Measurements from ENCODE around the gene RGPD4. TPM values are rescaled to one million over a fixed set of nuclear protein-coding genes. Genes with fewer than 3 reads are reported as not detected.
A peak's percentile ranks its signal among the peaks of the same experiment; 100 is the strongest.
"Not testable (repeated sequence)": the region's sequence is repeated elsewhere in the genome, so short reads cannot be mapped to it uniquely, and the experiment has no call there.

The RGPD4 gene
- polyA plus RNA-seq, 4 donors = 0.03 to 0.06 (median 0.05) TPM

DNA sequence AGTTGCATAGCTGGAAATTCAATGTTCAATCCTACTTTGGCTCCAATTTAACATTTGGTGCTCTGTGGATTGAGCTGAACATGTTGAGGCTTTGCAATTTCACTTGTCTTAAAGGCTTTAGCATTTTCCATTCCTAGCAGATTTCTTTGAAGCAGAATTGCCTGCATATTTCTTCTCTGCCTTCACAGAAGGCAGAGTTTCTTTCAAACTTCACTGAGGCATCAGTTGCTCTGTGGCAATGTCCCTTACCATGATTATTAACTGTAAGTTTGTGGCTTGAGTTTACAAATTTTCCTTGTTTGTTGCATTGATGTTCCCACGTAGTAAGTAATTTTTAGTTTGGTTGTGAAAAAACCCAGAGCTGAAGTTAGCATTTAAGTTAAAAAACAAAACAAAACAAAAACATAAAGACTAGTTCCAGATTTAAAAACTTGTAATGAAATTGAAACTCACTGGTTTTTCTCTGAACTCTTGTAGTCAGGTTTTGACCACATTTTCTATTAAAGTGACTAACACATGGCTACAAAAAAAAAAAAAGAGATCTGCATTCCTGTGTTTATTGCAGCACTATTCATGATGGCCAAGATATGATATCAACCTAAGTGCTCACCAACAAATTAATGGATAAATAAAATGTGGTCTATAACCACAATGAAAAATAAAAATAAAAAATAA, 90.1 kb downstream of the RGPD4 start:
- not testable (repeated sequence) for DNase-seq (ENCODE audit: low read depth in 4 of 4, low spot score in 3 of 4)

DNA sequence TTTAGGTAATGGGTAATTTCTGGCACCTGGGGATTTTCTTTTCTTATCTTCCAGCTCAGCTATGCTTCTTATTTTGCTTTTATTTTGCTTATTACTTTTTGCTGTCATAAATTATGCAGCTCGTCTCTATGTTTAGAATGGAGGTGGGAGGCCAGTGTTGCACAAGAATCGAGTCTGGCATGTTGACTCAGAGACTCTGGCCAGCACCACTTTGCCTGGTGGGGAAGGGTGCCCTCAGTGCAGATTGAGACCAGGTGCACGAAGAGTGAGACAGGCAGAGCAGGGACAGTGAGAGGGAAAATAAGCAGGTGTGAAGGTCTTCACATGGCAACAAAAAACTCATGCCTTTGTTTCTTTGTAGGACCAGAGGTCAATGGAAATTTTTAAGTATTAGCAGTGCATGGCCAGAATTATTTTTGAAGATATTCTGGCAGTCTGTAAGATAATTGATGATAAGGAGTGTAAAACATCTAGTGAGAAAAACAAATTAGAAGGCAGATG, 100.4 kb downstream of the RGPD4 start:
- DNase-seq (ENCODE audit: low read depth in 4 of 4, low spot score in 3 of 4) = no peak

DNA sequence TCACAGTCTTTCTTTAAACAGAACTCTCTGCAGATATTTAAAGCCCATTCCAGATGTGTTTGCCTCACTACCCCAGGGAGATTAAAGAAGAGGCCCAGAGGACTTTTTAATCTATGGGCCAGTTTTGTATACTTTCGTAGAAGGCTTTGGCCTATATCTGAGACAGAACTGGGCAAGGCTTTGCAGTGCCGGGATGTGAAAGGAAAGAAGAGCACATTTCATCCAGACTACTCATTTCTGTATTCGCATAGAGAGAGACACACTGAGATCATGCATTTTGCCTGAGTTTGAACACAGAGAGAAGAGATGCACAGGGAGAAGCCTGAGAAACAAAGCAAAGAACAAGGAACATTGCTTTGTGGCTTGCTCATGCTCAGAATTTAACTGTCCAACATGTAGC, 104.7 kb downstream of the RGPD4 start:
- no peak for DNase-seq (ENCODE audit: low read depth in 4 of 4, low spot score in 3 of 4)

DNA sequence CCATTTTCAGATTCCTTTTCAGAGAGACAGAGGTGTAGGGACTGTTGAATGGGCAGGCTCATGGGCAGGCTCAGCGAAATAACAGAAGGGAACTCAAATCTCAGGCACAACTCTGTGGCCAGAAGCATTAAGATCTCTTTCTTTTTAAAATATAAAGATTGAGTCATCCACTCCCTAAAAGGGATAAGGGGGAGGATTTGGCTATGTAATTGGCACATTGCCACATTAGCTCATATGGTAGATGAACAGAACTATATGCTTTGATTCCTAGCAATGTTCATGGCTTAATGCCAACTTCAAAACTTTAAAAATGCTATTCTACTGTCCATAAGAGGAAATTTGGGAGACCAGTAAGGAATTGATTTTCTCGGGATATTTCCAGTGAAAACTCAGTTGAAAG, 105.8 kb downstream of the RGPD4 start:
- DNase-seq (ENCODE audit: low read depth in 4 of 4, low spot score in 3 of 4) = no peak

DNA sequence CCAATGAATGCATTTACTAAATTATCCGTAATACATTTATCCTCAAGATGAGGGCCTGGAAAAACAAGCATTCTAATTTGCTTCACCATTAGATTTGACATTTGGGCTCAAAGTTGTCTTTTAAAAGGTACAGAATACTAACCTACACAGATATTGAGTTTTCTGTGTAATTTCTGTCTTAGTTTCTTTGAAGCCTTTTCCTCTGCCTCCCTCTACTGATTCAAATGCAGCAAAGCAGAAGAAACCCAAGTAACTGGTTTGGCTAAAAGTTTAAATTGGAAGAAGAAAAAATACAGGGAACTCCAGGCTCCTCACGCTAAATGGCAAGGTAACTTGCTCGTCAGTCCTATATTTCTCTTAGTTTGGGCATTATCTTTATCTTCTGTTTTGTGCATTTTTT, 106.3 kb downstream of the RGPD4 start:
- DNase-seq (ENCODE audit: low read depth in 4 of 4, low spot score in 3 of 4) = peak in 1 of 4 donors; percentile 6

DNA sequence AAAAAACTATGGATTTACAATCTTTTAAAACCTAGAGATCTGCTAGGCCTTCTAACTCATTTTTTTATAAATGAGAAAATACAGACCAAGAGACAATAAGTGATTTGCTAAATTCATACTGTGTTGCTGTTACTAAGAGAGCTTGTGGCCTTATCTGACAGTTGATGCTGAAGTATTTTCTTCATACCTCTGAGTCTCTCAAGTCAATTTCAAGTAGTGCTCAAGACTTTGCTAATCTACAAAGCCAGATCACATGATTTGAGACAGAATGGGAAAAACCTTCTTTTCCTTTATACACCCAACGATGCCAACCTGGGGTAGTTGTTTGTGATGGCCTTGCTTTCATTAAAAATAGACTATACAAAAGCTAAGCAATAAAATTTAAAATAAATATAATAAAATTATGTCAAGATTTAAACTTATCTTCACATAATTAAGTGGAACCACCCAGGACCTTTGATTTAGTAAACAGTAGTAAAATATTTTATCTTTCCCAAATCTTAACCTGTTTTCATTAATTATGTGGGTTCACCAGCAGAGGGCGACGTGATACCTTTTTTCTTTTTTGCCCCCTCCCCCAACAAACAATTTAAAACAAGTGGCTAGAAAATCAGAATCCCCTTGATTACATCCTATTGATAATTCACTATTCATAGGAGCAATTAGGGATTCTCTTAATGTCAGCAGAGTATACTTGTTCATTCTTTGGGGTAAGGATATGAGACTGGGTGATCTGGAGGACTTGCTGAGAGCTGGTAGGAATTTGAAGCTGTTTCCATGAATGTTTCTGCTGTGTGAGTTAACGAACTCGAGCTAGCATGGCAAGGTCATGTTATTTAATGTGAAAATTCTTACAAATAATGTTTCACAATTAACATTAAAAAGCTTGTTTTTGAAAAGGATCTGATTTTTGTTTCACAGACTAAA, 110.0 kb downstream of the RGPD4 start:
- DNase-seq (ENCODE audit: low read depth in 4 of 4, low spot score in 3 of 4) = no peak

Other genes with a start within 250 kb of the RGPD4 start
- gene SLC5A7, start 159.6 kb downstream of the RGPD4 start, polyA plus RNA-seq (ENCODE audit: insufficient read length in 4 of 4) = 1 to 10 TPM in 1 of 4 donors, under 1 TPM in 3; 0.69 to 2.6 (median 0.76) TPM